Neutrophil (primary cell): Measurements from ENCODE around the gene PPP3CA.

Experiments
- H3K27ac ChIP-seq: fragments of 200-600 bp; sonication (generic); 2 replicates; pipeline ENCODE4 v1.5.1; 2016; ENCODE audit warnings: mild to moderate bottlenecking, moderate library complexity
- H3K27me3 ChIP-seq: fragments of 200-600 bp; sonication (generic); 2 replicates; pipeline ENCODE4 v1.6.0; 2016; ENCODE audit warnings: mild to moderate bottlenecking
- H3K36me3 ChIP-seq: fragments of 200-600 bp; sonication (generic); 2 replicates; pipeline ENCODE4 v1.5.1; 2017
- H3K4me1 ChIP-seq, 2 experiments: fragments of 200-600 bp in 1 of 2; sonication (generic) in 1 of 2; 1 replicate in 1 of 2; 2 replicates in 1 of 2; pipeline versions ENCODE4 v1.5.1 to v1.6.1; 2013 to 2016; ENCODE audit warnings: low read depth in 1 of 2, low read length in 1 of 2, mild to moderate bottlenecking in 1 of 2, moderate library complexity in 1 of 2; ENCODE audit not compliant: control insufficient read depth in 1 of 2, insufficient read depth in 1 of 2
- H3K4me3 ChIP-seq, 2 experiments: fragments of 200-600 bp in 1 of 2; sonication (generic) in 1 of 2; 1 replicate in 1 of 2; 2 replicates in 1 of 2; pipeline ENCODE4 v1.5.1; 2013 to 2016; ENCODE audit warnings: low read depth in 1 of 2, low read length in 1 of 2, mild to moderate bottlenecking in 1 of 2, moderate library complexity in 1 of 2
- H3K9me3 ChIP-seq: fragments of 200-600 bp; sonication (generic); 2 replicates; pipeline ENCODE4 v1.5.1; 2016
- CTCF ChIP-seq: fragments of 200-600 bp; sonication (generic); IDR thresholded peaks from 2 replicates; pipeline ENCODE4 v1.5.1; 2016; ENCODE audit warnings: antibody characterized with exemption

The PPP3CA gene

GRCh38 chr4:101050837-101051205, 296.5 kb downstream of the PPP3CA start:
- H3K27ac ChIP-seq = no peak overlapping the region
- no peak overlapping the region for H3K4me3 ChIP-seq
- no peaks in the 10 kb centered on the region for H3K36me3 ChIP-seq
- H3K4me1 ChIP-seq = peaks cover 0 to 5% of the 10 kb centered on the region in 2 experiments
- no peak for TF ChIP-seq CTCF
- H3K27me3 ChIP-seq = no peaks in the 10 kb centered on the region
- H3K9me3 ChIP-seq = no peaks in the 10 kb centered on the region

DNA sequence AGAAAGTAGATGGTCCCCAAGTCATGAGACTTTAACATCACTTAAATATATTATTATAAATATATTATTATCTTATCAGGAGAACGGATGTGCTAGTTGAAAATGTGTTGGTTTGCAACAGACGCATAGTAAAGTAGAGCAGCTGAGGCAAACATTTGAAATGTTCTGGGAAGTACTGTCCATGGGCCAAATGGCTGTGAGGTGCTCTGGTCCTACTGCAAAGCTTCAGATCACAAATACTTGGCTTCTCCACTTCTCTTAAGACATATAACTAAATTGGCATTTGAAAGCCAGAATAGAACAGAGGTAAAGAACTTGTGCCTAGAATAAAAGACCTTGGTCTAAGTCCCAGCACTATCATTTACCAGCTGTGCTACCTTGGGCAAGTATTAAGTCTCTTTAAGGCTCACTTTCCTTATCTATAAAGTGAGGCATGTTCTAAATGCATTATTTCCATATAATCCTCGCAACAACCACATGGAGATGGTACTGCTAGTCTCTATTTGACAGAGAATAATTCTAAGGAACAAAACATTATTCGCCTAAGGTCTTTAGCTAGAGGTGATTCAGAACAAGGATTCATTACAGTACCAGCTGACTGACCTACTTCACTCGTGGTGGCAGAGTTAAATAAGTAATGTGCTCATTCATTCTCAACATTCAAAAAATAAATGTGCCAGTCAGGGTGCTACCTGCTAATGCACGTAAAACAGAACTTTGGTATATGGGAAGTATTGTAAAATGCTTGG, 297.1 kb downstream of the PPP3CA start:
- TF ChIP-seq CTCF = no peak
- Histone ChIP-seq H3K27ac (no peak overlapping the region), H3K9me3 (no peaks in the 10 kb centered on the region), H3K36me3 (no peaks in the 10 kb centered on the region), H3K27me3 (no peaks in the 10 kb centered on the region), H3K4me1 (peaks cover 0 to 5% of the 10 kb centered on the region in 2 experiments), H3K4me3 (no peak overlapping the region)

DNA sequence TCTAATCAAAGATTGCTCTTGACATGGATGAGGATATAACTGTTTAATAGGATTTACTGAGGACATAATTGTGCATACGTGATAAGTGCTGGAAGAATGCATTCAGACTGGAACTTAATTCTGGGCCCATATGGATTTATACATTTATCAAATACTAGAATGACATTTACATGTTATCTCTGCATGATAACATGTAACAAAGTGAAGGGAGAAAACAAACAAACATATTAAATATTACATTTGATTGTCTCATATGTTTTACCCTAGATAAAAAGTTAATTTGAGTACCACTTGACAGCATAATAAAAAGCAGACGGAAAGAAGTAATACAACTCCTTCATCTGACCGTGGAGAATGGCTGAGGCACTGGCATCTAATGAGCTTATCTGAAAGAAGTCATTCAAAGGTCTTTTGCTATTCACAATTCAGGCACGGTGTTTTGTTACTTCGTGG, 297.8 kb downstream of the PPP3CA start:
- Histone ChIP-seq H3K27ac (no peak overlapping the region), H3K4me1 (peaks cover 0 to 8% of the 10 kb centered on the region in 2 experiments), H3K9me3 (no peaks in the 10 kb centered on the region), H3K36me3 (peaks cover 7% of the 10 kb centered on the region), H3K27me3 (no peaks in the 10 kb centered on the region), H3K4me3 (no peak overlapping the region)
- TF ChIP-seq CTCF = no peak

DNA sequence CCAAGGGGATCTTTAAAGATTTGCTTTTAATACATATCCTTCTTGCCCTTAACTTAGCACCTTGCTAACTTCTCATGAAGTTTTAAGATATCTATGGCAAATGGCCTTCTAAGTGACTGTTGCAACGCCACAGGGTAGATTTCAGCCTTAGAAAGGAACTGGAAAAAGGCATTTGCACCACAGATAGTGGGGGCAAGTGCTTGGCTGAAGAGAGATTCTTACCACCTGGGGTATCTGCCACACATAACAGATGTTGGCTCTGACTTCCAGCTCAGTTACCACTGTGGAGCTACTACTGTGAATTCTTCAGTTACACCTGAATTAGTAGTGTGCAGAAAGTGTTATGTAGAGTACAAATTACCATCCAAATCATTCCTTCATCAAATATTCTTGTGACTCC, 302.6 kb downstream of the PPP3CA start:
- no peak for TF ChIP-seq CTCF
- H3K36me3 ChIP-seq = peaks cover 7% of the 10 kb centered on the region
- H3K4me1 ChIP-seq = peaks cover 0 to 15% of the 10 kb centered on the region in 2 experiments
- H3K4me3 ChIP-seq = no peak overlapping the region
- no peak overlapping the region for H3K27ac ChIP-seq
- H3K27me3 ChIP-seq = no peaks in the 10 kb centered on the region
- no peaks in the 10 kb centered on the region for H3K9me3 ChIP-seq

GRCh38 chr4:101042847-101043246, 304.5 kb downstream of the PPP3CA start:
- peaks cover 7% of the 10 kb centered on the region for H3K36me3 ChIP-seq
- no peak overlapping the region for H3K4me3 ChIP-seq
- no peaks in the 10 kb centered on the region for H3K9me3 ChIP-seq
- H3K27me3 ChIP-seq = no peaks in the 10 kb centered on the region
- no peak overlapping the region for H3K27ac ChIP-seq
- no peak for TF ChIP-seq CTCF
- H3K4me1 ChIP-seq = peaks cover 16 to 33% of the 10 kb centered on the region in 2 experiments
